ENCODE data around the gene SEMA6D. TPM values are rescaled to one million over a fixed set of nuclear protein-coding genes. Genes with fewer than 3 reads are reported as not detected.

Gene SEMA6D
- polyA plus RNA-seq, 1 donor from 2014 or later = 108 TPM

GRCh38 chr15:47780971-47781370 is 63.7 kb downstream of the SEMA6D start:
- Histone ChIP-seq H3K27ac (ENCODE audit: low read length) (no peak overlapping the region), H2AFZ (ENCODE audit: low read depth, low read length) (no peak overlapping the region)

GRCh38 chr15:47781527-47781926 is 64.2 kb downstream of the SEMA6D start:
- Histone ChIP-seq H3K4me3 (ENCODE audit: low read length) (no peak overlapping the region), H3F3A (ENCODE audit: insufficient read depth, low read length, poor library complexity, severe bottlenecking) (no peaks in the 10 kb centered on the region), H3K36me3 (ENCODE audit: insufficient read depth, low read length) (no peaks in the 10 kb centered on the region), H3K9me2 (ENCODE audit: insufficient read depth, low read length) (no peaks in the 10 kb centered on the region), H3K27ac (ENCODE audit: low read length) (no peak overlapping the region), H4K20me1 (ENCODE audit: insufficient read depth) (no peaks in the 10 kb centered on the region), H3K79me2 (replicated peaks; ENCODE audit: insufficient read depth, low read length) (no peaks in the 10 kb centered on the region), H2AFZ (ENCODE audit: low read depth, low read length) (no peak overlapping the region), H3K9ac (ENCODE audit: low read length) (no peak overlapping the region), H3K4me2 (ENCODE audit: low read length) (no peak overlapping the region), H3K27me3 (ENCODE audit: insufficient read depth, low read depth, low read length) (no peaks in the 10 kb centered on the region), H3K9me3 (ENCODE audit: low read length) (no peaks in the 10 kb centered on the region)
- TF ChIP-seq EP300 (conservative IDR thresholded peaks at IDR 0.05; ENCODE audit: poor library complexity, severe bottlenecking) = no peak
- TF ChIP-seq RAD21 (conservative IDR thresholded peaks at IDR 0.05) = no peak
- no peak for TF ChIP-seq SMC3 (conservative IDR thresholded peaks at IDR 0.05; ENCODE audit: poor library complexity)
- no peak for TF ChIP-seq MXI1 (conservative IDR thresholded peaks at IDR 0.05; ENCODE audit: poor library complexity, severe bottlenecking)
- TF ChIP-seq REST (IDR thresholded peaks at IDR 0.05; ENCODE audit: borderline replicate concordance) = no peak
- no peak for TF ChIP-seq POLR2AphosphoS5 (IDR thresholded peaks at IDR 0.05)
- TF ChIP-seq CTCF (IDR thresholded peaks at IDR 0.05; ENCODE audit: poor library complexity, severe bottlenecking) = no peak
- no peak for TF ChIP-seq EZH2 (IDR thresholded peaks at IDR 0.05; ENCODE audit: borderline replicate concordance, insufficient read depth, low read length, poor library complexity, severe bottlenecking)
- TF ChIP-seq TAF1 (IDR thresholded peaks at IDR 0.05; ENCODE audit: low read depth) = no peak

More at GRCh38 chr15:47780971-47781370, 63.7 kb downstream of the SEMA6D start:
- no peaks in the 10 kb centered on the region for H3K79me2 ChIP-seq (replicated peaks; ENCODE audit: insufficient read depth, low read length)
- H3K36me3 ChIP-seq (ENCODE audit: insufficient read depth, low read length) = peaks cover 5% of the 10 kb centered on the region
- TF ChIP-seq POLR2AphosphoS5 (IDR thresholded peaks at IDR 0.05) (no peak), CTCF (IDR thresholded peaks at IDR 0.05; ENCODE audit: poor library complexity, severe bottlenecking) (no peak), RAD21 (conservative IDR thresholded peaks at IDR 0.05) (no peak), EP300 (conservative IDR thresholded peaks at IDR 0.05; ENCODE audit: poor library complexity, severe bottlenecking) (no peak)
- no peaks in the 10 kb centered on the region for H3K27me3 ChIP-seq (ENCODE audit: insufficient read depth, low read depth, low read length)
- no peak overlapping the region for H3K4me2 ChIP-seq (ENCODE audit: low read length)
- no peaks in the 10 kb centered on the region for H4K20me1 ChIP-seq (ENCODE audit: insufficient read depth)
- no peaks in the 10 kb centered on the region for H3K9me3 ChIP-seq (ENCODE audit: low read length)
- H3K9ac ChIP-seq (ENCODE audit: low read length) = no peak overlapping the region
- H3K9me2 ChIP-seq (ENCODE audit: insufficient read depth, low read length) = no peaks in the 10 kb centered on the region
- H3K4me3 ChIP-seq (ENCODE audit: low read length) = no peak overlapping the region
- H3F3A ChIP-seq (ENCODE audit: insufficient read depth, low read length, poor library complexity, severe bottlenecking) = no peaks in the 10 kb centered on the region
